Hematopoietic multipotent progenitor cell treated with erythropoietin and hydrocortisone succinate and interleukin-3 and kit ligand, for 15 days (in vitro differentiated cells): ENCODE data around the gene SART1.
"Not testable (repeated sequence)": the region's sequence is repeated elsewhere in the genome, so short reads cannot be mapped to it uniquely, and the experiment has no call there.

Experiments
- DNase-seq: peaks from one replicate; pipeline ENCODE4 v3.0.0-alpha.2; 2015; ENCODE audit warnings: low spot score

Gene SART1

GRCh38 chr11:65988791-65989592, 27.5 kb downstream of the SART1 start:
- DNase-seq = peak; percentile 95

DNA sequence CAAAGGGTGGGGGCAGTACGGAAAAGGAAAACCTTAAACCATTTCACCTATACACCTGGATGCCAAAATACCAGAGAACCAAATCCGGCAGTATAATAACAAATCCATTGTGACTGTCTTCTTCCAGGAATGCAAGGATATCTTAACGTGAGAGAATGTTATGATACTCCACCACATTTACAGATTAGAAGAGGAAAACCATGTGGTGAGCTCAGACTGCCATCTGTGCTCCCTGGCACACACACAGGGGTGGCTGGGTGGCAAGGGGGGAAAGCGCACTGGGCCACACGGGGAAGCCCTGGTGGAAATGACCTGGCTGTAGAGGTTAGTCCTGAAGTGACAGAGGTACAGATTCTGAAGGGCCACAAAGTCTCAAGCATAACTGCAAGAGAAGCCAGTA, 30.5 kb downstream of the SART1 start:
- DNase-seq = no peak

DNA sequence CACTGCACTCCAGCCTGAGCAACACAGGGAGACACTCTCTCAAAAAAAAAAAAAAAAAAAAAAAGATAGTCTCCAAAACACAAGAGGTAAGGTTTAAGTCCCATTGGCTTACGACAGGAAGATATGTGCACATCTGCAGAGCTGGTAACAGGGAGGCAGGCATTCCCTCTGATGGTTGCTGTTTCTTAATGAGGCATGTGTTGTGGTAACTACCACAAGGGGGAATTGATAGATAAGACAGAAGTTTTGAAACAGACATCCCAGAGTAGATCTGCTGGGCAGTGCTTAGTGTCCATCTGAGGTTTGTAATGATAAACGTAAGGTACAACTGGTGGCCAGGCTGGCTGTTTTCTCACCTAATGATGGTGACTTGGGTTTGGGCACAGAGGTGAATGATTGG, 35.8 kb downstream of the SART1 start:
- DNase-seq = no peak

GRCh38 chr11:66001942-66002647, 40.6 kb downstream of the SART1 start, which contains the start of the genes BANF1 and EIF1AD:
Gene BANF1, plus strand, starts transcription at chr11:66002503. Its CDS starts 748 bp downstream, at chr11:66003251.
Gene EIF1AD, minus strand, starts transcription at chr11:66002157. Its CDS starts 1,768 bp downstream, at chr11:66000389.
- peak; percentile 95 for DNase-seq

DNA sequence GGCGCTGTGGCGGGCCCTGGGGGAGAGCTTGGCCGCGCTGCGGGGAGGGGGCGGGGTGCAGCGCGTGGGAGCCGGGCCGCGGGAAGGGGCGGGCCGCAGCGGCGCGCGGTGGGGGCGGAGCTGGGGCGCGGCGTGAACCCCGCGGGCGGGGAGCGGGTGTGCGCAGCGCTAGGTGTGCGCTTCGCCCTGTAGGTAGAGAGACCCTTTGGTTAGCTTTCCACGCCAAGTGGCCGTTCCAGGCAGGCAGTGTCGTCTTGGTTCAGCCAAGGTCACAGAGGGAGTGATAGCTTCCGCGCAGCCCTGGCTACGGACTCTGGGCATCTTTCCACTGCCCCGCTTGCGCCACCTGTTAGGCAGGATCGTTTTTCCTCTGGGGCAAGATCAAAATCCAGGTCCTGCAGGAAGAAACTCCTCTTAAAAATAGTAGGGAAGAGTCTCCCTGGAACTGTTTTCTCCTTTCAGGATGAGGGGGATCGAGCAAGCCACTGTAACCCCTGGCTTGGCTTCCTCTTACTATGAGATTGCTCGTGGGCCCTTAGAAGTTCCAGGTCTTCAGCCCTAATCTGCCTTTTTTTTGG, 41.2 kb downstream of the SART1 start:
- DNase-seq = no peak

DNA sequence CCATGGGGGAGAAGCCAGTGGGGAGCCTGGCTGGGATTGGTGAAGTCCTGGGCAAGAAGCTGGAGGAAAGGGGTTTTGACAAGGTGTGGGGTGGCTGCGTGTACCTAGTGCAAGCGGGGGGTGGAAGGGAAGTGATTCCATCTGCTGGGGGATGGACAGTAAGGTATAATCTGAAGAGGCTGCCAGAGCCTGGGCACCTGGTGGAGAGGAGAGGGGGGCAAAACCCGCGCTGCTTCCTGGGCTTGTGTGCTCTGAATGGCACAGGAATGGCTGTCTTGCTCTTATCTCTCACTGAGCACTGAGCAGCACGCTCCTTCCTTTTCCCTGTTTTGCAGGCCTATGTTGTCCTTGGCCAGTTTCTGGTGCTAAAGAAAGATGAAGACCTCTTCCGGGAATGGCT, 41.8 kb downstream of the SART1 start:
- DNase-seq = no peak

DNA sequence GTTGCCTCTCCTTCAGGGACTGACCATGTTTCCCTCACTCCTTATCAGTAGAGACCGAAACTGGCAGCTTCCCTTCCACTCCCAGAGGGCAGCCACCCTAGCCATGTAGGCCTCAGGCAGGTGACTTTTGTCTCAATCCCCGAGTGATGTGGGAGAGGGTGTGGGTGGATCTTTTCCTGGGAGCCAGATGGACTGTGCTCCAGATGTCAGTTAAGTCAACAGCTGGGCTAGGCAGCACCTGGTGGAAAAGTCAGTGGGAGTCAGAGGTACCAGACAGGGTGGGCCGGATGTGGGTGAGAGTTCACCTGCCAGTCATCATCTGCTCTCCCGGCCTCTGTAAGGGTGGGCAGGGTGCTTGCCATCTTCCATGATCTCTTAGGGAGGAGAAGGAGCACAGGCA, 42.7 kb downstream of the SART1 start:
- DNase-seq = no peak

GRCh38 chr11:66006134-66006890, 44.8 kb downstream of the SART1 start:
- no peak for DNase-seq

GRCh38 chr11:66006891-66007176, 45.3 kb downstream of the SART1 start:
- no peak for DNase-seq

DNA sequence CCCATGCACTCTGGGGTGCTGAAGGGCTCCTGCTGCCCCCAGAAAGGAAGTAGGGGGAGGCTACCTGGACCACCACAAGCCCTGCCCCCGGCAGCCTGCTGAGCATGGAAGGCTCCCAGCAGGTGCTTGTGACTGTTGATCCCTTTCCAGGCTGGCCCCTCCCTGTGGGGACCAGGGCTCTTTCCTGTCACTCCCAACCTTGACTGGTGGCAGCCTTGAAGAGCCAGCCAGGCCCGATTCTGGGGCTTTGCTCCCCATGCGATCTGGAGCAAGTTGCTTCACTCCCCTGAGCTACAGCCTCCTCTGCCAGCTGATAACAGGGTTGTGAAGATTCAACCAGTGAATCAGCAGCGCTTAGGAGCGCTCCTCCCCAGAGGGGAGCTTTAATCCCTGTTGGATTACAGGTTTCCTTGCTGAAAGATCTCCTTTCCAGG, 45.7 kb downstream of the SART1 start:
- DNase-seq = no peak

- DNase-seq = no peak
Observed at GRCh38 chr11:66008095-66008467, 46.5 kb downstream of the SART1 start.

DNA sequence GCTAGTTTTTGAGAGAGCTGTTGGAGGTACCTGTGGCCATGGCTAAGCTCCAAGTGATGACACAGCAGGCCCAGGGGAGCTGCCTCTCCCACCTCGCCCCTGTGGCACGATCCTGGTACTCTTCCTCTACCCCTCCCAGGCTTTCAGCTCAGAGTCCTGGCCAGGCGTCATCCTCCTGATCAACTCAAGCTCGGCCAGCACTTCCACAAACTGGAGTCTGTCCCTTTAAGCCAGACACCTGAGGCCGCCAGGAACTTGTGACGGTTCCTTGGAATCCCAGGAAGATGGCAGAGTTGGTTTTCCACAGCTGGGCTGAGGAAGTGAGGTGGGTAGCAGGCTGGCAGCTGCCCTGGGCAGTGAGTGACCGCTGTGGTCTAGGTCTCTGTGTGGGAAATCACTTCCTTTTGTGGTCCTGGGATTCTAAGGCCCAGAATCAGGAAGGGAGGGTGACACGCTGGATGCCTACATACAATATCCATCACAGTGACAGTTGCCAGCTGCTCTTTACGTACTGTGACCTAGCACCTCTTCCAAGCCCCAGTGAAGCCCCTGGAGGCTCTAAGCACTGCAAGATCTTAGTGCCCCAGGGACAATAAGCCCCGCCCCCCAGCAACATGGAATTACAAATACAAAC, 47.1 kb downstream of the SART1 start:
- no peak for DNase-seq

DNA sequence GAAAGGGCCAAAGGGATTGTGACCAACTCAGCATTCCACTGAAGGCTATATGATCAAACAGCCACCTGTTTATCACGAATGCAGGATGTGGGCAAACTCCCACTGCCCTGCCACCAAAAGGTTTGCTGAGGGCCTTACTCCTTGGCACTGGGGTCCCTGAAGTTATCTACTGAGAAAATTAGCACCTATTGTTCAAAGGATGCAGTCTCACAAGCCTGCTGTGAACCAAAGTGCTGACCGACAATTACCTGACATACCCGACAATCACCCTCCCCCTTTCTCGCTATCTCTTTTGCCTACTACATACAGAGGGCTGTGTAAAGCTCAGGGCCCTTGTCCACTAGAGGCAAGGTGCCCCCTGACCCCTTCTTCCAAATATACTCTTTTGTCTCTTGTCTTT, 48.5 kb downstream of the SART1 start:
- DNase-seq = not testable (repeated sequence)

GRCh38 chr11:66011239-66011784, 49.8 kb downstream of the SART1 start:
- DNase-seq = no peak

DNA sequence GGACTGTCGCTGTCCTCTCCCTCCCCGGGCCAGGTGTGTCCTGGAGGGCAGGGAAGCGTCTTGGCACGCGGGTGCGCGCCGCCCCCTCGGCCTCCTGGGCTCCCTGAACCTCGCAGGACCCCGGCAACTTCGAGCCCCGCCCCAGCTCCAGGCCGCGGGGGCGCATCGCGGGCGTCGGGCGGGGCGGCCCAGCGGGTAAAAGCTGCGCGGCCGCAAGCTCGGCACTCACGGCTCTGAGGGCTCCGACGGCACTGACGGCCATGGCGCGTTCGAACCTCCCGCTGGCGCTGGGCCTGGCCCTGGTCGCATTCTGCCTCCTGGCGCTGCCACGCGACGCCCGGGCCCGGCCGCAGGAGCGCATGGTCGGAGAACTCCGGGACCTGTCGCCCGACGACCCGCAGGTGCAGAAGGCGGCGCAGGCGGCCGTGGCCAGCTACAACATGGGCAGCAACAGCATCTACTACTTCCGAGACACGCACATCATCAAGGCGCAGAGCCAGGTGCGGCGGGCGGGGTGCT, 50.3 kb downstream of the SART1 start, which contains the start of gene CST6:
Gene CST6 (plus strand): TSS at position 224 of the 519 bp plus-strand sequence. CDS start 37 bp downstream, at position 261.
- no peak for DNase-seq

DNA sequence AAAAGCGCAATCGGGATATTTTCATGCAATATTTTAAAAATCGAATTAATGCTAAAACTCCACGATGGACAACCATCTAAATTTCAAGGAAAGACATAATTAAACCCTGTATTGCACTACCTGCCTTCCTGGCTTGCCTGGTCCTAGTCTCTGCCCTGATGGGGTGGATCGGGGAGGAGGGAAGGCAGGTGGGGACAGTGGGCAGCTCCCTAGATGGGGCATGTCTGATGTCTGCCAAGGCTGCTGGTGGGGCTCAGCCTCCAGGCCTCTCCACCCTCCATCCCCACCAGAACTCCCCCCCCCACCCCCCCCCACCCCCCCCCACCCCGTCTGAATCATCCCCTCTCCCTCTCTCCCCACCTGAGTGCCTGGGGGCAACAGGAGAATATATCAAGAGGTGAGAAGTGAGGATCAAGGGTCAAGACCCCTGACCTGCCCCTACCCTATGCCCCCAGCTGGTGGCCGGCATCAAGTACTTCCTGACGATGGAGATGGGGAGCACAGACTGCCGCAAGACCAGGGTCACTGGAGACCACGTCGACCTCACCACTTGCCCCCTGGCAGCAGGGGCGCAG, 50.9 kb downstream of the SART1 start:
- DNase-seq = no peak

DNA sequence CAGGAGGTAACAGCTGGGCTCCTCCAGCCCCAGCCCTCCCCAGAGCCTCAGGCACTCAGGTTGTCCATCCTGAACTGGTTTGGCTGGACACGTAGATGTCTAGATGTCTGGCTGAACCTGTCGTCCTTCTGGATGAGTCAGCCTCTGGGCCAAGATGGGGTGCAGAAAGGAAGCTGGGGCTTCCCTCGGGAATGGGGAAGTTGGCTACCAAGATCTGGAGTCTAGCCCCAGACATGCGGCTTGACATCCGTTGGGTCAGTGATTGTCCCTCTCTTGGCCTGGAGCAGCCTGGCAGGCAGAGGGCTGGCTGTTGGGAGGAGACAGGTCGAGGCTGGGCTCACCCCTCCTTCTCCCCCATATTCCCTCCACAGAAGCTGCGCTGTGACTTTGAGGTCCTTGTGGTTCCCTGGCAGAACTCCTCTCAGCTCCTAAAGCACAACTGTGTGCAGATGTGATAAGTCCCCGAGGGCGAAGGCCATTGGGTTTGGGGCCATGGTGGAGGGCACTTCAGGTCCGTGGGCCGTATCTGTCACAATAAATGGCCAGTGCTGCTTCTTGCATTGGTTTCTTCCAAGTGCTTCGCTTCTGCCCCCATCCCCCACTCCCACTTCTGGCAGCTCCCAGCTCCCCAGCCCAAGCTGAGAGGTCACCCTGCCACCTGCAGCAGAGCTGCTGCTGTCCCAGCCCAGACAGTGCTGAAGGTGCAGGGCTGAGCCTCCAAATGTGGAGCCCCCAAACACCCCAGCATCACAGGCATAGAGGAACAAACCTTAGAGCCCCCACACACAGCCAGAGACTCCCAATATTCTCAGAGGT, 51.6 kb downstream of the SART1 start:
- DNase-seq = no peak

DNA sequence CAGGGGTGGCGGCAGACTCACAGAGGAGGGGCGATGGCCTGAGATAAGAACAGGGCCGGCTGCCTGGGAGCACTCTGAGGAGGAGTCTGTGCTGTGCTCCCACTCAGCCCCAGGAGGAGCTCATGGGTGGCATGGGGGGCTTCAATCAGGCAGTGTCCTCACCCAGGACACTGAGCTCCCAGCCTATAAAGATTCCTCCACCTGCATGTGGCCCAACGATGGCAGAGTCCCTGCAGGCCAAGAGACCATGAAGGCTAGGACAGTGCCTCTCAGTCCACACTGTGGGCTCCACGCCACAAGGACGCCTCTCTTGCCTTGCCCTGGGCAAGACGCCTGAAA, 52.2 kb downstream of the SART1 start:
- no peak for DNase-seq

- DNase-seq = no peak
Observed at GRCh38 chr11:66014804-66015453, 53.4 kb downstream of the SART1 start.

- no peak for DNase-seq
Observed at GRCh38 chr11:66015454-66015881, 53.9 kb downstream of the SART1 start.
